Hematopoietic multipotent progenitor cell treated with erythropoietin and hydrocortisone succinate and interleukin-3 and kit ligand, for 4 days (in vitro differentiated cells): ENCODE data around the gene CLCA1.

Source experiments
- DNase-seq: peaks from one replicate; pipeline ENCODE4 v3.0.0-alpha.2; 2015

CLCA1 gene, protein sequence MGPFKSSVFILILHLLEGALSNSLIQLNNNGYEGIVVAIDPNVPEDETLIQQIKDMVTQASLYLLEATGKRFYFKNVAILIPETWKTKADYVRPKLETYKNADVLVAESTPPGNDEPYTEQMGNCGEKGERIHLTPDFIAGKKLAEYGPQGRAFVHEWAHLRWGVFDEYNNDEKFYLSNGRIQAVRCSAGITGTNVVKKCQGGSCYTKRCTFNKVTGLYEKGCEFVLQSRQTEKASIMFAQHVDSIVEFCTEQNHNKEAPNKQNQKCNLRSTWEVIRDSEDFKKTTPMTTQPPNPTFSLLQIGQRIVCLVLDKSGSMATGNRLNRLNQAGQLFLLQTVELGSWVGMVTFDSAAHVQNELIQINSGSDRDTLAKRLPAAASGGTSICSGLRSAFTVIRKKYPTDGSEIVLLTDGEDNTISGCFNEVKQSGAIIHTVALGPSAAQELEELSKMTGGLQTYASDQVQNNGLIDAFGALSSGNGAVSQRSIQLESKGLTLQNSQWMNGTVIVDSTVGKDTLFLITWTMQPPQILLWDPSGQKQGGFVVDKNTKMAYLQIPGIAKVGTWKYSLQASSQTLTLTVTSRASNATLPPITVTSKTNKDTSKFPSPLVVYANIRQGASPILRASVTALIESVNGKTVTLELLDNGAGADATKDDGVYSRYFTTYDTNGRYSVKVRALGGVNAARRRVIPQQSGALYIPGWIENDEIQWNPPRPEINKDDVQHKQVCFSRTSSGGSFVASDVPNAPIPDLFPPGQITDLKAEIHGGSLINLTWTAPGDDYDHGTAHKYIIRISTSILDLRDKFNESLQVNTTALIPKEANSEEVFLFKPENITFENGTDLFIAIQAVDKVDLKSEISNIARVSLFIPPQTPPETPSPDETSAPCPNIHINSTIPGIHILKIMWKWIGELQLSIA

DNA sequence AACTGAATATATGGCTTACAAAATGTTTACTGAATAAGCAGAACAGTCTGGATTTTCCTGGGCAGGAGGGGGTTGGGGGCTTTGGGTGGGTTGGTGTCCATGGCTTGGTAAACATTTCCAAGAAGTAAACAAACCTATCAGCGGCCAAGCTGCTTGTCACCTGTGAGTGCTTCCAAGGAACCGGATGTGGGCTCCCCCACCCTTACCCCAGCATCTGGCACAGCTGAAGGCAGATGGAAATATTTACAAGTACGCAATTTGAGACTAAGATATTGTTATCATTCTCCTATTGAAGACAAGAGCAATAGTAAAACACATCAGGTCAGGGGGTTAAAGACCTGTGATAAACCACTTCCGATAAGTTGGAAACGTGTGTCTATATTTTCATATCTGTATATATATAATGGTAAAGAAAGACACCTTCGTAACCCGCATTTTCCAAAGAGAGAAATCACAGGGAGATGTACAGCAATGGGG lies at the start of gene CLCA1:
CLCA1 (plus strand) TSS at position 427 of the 477 bp plus-strand sequence; CDS start at position 472, 45 bp downstream.
- DNase-seq: no peak

DNA sequence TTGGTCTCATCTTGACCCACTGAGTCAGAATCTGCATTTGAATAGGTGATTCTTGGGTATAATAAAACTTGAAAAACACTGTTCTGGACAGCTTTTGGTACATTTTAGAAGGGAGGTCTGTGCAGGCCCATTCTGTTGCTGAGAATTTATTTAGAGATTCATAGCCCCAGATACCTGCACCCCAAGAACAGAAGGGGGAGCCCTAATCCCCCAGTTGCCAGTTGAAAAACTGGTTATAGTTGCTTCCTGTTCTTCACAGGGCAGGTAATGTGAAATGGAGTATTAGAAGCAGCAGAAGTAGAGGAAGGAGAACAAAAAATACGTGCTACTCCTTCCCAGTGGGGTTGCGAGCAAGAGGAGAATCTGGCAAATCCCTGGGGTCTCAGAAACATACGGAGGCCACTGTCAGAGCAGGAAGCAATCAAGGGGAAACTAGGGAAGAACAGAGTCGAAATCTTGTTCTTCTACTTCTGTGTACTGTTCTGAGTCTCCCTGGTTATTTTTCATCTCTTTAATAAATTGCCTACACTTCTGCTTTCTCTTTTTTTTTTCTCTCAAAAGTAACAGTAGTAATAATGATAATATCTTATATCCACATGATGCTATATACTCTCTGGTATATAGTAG lies 49.3 kb upstream of the CLCA1 start:
- peak; percentile 85 for DNase-seq

DNA sequence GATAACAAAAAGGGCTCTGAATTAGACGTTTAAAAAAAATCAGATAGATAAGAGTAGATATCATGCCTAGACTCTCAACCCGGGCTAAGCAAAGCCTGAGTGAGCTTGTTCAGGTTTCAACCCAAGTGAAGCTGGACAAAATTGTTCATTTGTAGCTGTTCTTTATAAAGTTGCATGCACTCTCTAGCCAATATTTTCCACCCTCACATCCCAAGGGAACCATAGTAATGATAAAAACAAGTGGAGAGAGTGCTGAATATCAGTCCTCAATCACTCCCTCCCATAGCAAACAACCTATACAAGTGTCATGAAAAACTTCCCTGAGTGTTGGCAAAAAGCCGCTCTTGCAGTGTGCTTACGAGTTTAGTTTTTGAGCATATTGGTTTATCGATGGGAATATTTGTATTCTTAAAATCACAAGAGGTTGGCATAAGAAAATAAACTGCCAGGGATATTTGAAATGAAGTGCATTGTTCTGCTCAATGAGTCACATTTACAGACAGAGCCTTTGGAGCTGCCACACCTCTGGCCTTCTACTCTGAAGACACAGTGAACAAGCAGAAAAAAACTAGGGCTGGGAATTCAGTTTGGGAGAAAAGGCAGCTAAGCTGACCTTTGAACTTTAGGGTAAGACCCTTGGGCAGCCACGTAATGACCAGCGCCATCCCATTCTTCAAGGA lies 47.0 kb upstream of the CLCA1 start:
- DNase-seq: peak; percentile 23

DNA sequence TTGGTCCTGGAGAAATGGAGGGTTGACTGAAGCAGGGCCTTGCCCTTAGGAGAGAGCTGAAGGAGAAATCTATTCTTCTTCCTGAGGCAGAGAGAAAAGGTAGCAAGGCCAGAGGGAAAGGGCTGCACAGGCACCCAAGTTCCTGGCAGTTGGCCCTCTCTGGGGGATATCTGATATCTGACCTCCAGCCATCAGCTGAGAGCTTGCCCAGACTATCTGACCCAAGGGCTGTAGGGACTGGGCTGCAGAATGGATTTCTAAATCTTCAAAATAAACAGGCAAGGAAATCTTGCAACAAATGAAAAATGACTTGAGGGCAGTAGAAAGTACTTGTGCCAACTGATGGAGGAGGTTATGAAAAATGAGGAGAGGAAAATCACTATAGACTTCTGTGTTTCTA lies 45.3 kb upstream of the CLCA1 start:
- DNase-seq: no peak

DNA sequence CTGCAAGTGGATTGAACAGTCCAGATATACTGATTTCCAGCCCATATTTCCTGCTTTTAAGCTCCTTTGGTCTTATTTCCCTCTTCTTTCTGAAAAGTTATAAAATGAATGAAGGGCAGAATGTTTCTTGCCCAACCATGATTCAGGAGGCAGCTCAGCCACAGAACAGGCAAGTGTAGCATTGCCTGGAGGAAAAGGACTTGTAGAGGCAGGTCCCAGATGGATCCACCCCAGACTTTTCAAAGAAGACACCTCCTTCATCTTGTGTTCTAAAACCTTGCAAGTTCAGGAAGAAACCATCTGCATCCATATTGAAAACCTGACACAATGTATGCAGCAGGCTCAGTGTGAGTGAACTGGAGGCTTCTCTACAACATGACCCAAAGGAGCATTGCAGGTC lies 44.9 kb upstream of the CLCA1 start, which contains the start of gene CLCA2:
CLCA2 (plus strand) TSS at position 299 of the 400 bp plus-strand sequence; CDS start at position 376, 77 bp downstream.
- no peak for DNase-seq

DNA sequence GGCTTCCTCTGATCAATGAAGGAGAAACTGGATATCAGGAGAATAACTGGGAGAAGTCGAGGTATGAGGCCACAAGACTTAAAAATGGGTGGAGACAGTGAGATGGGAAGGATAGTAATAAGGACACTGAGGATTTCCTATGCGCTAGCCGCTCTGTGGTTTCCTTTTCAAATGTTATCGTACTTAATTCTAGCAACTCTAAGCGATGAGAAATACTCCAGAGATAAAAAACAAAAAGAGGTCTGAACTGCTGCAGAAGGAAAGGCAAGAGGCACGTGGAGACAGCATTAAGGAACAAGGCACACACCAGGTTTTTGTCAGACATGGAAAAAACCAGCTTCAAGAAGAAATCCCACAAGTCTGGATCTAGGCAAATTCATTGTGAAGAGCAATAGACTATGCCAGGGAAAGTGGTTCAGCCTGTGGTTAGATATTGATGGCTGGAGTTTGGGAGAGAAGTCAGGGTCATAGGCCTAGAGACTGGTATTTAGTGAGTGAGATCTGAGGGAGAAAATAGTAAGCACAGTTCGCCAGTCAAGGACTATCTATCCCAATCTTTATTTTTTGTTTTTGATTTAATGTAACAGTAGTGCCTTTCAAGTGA lies 39.5 kb upstream of the CLCA1 start:
- DNase-seq: peak; percentile 60

DNA sequence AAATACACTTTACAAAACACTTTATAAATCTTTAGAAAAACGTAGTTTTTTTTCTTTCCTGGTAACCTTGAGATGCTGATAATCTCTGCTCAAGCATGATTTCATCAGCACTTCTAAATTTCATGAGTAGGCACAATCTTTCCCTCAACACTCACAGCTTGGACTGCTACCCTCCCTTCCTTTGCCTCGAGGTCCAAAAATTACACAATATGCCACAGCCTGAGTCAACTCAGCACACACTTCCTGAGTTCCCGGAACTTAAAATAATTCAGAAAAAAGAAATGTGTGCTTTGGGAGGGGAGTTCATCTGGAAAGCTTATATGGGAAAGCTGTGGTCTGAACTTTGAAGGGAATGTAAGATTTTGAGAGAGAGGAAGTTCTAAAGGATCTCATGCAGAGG lies 38.9 kb upstream of the CLCA1 start:
- peak; percentile 84 for DNase-seq

DNA sequence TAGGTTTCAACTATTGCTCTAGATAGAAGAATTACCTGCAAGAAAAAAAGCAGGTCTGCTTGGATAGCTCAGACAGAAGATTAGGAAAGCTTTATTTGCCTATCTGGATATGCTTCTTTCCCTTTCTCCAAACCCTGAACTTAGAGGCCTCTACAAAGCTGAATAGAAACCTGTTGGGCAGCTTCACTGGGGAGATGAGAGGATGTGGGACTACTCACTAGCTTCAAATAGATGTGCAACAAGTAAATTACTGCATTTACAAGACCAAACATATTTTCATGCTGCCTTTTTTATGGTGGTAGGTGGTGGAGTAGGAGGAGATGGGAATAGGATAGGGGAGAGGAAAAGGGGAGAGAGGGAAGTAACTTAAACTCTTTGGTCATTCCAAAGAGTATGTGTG lies 38.4 kb upstream of the CLCA1 start:
- no peak for DNase-seq

DNA sequence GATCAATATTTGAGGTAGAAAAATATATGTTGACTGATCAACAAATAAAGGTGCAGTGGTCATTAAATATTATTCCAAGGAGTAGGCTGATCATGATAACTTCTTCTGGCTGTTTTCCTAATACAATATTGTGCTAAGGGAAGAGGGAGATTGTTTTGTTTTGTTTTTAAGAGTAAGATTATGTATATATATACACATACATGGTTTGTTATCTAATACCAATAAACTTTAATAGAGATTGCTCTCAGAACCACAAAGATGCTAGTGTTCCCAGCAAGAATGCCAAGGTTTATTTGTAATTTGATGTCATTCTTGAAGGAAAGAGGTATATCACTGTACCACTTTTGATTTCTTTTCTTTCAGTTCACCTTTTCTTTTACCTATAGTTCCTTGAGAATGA lies 34.7 kb upstream of the CLCA1 start:
- DNase-seq: no peak

DNA sequence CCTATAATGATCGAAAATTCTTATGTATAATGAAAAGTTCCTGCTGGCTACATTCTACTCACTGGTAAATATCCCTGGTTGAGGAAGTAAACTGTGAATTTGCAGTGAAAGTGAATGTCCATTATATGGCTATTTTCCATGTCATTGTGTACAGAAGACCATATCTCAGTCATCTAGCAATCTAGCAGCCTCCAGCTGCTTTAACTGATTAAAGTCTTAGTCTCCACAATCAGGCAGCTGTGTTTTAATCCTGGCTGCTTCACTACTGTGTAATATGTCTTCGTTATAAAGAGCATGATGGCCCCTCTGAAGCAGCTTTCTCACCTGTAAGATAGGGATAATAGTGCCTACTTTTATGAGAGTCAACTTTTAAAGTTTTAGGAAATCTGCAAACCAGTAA lies 33.4 kb upstream of the CLCA1 start:
- DNase-seq: peak; percentile 55

DNA sequence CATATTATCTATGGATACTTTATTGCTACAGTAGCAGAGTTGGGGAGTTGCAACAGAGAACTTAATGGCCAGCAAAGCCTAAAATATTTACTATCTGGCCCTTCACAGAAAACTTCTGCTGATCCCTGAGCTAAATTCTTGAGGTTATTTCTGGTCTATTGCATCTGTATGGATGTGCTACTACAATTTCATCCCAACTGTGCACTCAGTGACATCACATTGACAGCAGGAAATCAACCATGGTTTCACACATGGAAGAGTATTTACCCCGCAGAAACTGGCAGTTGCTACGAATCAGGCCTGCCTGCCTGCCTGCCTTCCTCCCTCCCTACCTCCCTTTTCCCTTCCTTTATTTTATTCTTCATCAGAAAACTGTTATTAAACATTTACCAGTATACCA lies 32.7 kb upstream of the CLCA1 start:
- DNase-seq: no peak

DNA sequence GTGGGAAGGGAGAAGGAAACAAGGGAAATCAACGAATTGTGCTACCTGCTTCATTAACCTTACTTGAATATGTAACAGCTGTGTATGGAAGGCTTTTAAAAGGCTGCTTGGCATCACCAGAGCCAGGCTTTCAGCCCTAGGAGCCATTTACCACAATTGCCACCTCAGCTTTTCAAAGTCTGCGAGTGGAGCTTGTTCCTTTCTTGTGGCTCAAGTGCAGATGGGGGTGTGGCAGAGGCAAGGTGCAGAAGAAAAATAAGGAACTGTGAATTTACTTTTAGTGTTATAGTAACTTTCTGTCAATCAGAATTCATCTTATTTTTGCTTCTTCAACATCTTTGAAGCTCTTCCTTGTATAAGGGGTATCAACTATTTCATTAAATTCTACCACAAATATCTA lies 27.1 kb upstream of the CLCA1 start:
- peak; percentile 63 for DNase-seq

DNA sequence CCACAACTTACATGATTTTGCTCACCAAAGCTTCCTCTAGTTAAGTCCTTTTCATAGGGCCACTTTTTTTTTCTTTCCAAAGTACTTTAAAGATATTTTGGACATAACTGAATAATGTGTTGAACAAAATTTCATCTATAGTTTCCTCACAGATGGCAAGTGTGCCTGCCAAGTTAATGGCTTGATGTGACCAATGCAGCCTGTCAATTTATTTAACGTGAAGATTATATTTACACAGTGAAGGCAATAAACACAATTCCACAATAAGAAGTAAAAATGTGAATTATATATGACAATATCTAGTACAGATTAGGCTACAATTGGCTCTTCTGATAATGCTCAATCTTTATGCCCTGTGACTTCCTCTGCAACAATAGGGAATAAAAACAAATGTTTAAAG lies 26.7 kb upstream of the CLCA1 start:
- no peak for DNase-seq

DNA sequence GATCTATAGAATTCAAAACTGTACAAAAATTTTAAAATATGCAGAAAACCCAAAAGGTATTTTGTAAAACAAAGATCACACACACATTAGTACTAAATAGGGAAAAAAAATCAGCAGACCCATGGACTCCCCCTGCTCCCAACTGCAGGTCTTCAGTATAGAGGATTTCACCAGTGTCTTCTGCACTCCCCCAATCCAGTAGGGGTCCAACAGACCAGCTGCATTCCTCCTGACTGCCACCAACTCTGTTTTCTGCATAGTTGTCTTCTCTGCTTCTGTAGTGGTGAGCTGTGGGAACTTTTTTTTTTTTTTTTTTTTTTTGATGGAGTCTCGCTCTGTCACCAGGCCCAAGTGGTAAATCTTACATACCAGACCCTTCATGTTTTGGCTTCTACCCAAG lies 22.8 kb upstream of the CLCA1 start:
- no peak for DNase-seq

DNA sequence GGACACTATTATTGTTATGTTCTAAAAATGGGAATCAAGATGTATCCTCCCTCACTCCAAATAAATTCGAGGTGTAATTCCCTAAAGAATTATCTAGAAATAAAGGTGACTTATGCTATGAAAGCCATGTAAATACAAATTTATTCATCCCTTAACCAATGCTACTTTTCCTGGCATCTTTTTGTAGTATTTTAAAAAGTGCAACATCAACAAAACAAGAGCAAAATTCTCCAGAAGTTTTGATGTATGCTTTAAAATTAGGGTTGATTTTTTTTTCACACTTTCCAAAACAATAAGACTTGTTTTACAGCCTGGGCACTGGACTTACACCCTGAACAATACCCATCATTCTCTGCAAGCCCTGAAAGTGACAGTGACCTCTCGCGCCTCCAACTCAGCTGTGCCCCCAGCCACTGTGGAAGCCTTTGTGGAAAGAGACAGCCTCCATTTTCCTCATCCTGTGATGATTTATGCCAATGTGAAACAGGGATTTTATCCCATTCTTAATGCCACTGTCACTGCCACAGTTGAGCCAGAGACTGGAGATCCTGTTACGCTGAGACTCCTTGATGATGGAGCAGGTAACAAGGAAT lies 21.4 kb upstream of the CLCA1 start:
- DNase-seq: no peak

DNA sequence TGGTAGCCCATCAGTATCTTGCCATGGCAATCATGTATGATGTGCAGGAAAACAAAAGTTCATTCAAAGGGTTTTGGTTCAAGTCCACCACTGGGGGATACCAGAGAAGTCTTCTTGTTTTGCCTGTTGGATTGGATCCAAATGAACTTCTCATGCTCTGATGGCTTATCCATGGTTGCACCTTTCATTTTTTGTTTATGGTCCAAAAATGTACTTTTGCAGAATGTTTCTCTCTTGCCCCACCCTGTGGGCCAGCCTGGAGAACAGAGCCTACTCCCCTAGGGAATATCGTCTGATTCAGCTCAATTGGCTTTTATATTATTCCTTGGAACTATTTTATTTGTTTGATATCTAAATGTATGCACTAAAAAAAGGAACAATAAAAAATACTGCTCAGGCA lies 20.1 kb upstream of the CLCA1 start:
- DNase-seq: peak; percentile 72

DNA sequence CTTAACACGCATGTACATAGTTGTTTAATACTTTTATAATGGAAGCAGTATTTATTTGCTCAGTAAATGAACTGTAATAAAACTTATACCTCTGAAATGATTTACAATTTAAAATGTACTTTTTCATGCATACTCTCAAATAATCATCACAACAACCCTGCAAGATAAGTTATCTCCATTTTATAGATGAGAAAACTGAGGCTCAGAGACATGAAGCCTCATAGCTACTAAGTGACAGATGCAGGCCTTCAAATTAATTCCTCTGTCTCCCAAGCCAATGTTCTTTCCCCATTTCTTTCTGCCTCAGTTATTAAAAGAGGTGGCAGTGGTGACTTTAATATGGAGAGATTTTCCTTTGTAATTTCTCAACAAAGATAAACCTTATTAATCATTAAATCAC lies 19.6 kb upstream of the CLCA1 start:
- DNase-seq: no peak

DNA sequence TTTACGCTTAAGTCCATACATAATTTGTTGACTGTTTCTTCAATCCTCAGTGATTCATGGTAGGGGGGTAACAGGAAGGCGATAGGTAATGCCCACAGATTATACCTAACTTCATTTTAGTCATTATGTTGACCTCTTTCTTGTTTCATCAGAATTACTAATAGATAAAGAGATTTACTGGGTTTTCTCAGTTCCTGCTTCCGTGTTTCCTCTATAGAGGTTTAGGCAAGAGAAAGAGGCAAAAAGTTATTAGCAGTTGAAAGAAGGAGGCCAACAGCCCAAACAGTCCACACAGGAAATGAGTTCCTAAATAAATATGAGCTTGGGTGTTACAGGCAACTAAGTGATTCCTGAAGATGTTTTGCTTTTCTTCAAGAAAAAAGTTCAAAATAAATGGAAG lies 17.9 kb upstream of the CLCA1 start:
- DNase-seq: no peak

DNA sequence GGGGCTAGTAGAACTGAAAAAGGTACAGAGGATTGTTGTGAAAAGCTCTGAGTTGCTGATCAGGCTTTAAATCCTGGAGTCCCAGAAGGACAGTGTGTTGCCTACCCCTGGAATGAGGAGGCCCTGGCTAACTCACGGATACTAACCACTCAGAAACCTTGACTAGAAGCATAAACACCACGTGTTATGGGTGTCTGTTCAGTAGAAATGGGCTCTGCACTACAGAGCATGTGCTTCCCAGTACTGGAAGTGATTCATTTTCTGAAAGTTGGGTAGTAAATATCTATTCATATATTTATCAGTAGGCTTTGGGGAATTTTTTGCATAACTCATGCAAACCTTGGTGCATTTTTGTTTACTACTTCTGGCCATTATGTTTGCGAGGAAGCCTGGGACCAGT lies 15.1 kb upstream of the CLCA1 start:
- no peak for DNase-seq

DNA sequence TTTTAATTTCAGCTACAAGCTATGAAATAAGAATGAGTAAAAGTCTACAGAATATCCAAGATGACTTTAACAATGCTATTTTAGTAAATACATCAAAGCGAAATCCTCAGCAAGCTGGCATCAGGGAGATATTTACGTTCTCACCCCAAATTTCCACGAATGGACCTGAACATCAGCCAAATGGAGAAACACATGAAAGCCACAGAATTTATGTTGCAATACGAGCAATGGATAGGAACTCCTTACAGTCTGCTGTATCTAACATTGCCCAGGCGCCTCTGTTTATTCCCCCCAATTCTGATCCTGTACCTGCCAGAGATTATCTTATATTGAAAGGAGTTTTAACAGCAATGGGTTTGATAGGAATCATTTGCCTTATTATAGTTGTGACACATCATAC lies 13.7 kb upstream of the CLCA1 start:
- DNase-seq: peak; percentile 61

DNA sequence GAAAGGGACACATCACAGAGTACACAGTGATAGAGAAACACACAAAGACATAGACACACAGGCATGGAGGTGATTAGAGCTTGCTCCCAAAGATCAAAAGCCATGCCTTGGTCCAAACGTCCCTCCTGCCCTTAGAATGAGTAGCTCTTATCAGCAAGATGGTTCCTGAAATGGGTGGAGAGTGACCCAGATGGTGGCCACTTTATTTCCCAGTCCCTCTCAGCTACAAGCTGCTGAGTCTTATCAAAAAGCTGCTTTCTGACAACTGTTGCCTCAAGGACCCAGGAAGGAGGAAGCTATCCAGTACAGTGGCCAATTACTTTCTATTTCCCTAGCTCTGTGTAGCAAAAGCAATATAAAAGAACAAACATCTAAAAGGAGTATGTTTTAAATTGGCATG lies 7.7 kb upstream of the CLCA1 start:
- DNase-seq: peak; percentile 63

DNA sequence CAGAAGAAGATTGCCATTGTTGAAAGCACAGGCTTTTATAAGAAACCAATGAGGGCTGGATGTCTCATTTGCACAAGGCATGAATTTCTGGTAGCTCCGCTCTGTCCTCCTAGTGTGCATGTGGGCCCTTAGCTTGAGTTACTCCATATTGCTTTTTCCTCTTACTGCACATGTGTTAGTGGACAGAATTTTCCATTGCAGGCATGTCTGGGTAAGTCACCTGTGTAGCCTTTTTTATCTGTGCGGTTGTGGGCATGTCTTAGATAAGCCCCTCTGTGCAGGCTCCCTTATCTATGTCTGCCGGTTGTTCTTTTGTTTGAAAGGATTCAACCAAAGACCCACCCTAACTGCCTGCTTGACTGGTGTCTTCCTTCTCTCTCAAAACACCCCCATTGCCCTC lies 7.2 kb upstream of the CLCA1 start:
- DNase-seq: peak; percentile 90
